Measurements from ENCODE around the gene ATG16L1.

Gene ATG16L1

DNA sequence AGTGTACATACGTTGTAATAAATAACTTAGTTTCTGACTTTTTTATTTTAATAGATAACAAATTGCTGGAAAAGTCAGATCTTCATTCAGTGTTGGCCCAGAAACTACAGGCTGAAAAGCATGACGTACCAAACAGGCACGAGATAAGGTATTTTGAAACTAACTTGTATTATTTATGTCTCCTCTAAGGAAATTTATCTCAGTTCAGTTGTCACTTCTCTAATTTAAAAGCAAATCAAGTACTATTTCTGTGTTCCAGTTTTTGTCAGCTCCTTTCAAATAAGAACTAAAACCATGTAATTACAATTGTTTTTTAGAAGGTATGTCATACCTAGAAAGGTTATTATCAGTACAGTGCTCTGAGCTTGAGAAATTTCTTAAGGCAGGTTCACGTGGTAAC lies 4.6 kb downstream of the ATG16L1 start:
- no peak for TF ChIP-seq EZH2 (IDR thresholded peaks at IDR 0.05)
- TF ChIP-seq FOXP2 (optimal IDR thresholded peaks at IDR 0.05; ENCODE audit: control extremely low read depth, extremely low read length, insufficient read depth): no peak
- no peak for TF ChIP-seq POLR2AphosphoS5 (IDR thresholded peaks at IDR 0.05; ENCODE audit: borderline replicate concordance, low read depth, low read length)
- Histone ChIP-seq H3K36me3 (ENCODE audit: insufficient read depth, low read length) (peaks cover 70% of the 10 kb centered on the region), H3K4me3 (no peak overlapping the region), H3K9ac (ENCODE audit: insufficient read length) (peak overlapping the region; percentile 46), H3K27ac (no peak overlapping the region), H3K9me3 (ENCODE audit: low read depth, low read length) (no peaks in the 10 kb centered on the region)
- no peak for DNase-seq (ENCODE audit: low read depth, low spot score)

DNA sequence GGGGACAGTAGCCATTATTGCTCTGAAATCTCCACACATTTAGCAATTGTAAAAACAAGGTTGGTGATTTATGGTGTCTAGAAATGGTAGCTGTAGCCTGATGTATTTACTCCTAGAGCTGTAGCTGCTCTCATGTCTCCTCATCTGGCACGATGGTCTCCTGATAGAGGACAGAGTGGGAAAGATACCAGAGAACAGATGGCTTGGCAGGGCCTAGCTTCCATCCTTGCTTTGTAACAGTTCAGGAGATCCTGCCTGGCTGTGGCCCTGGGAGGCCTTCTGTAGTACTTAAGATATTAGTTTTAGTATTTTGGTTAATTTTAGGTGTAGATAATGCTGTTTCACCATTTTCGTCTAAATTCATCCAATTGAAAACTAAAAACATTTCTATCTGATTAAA lies 6.7 kb downstream of the ATG16L1 start:
- Histone ChIP-seq H3K9ac (ENCODE audit: insufficient read length) (no peak overlapping the region), H3K4me3 (no peak overlapping the region), H3K36me3 (ENCODE audit: insufficient read depth, low read length) (peaks cover 91% of the 10 kb centered on the region), H3K27ac (no peak overlapping the region), H3K9me3 (ENCODE audit: low read depth, low read length) (no peaks in the 10 kb centered on the region)
- no peak for DNase-seq (ENCODE audit: low read depth, low spot score)
- TF ChIP-seq POLR2AphosphoS5 (IDR thresholded peaks at IDR 0.05; ENCODE audit: borderline replicate concordance, low read depth, low read length) (no peak), FOXP2 (optimal IDR thresholded peaks at IDR 0.05; ENCODE audit: control extremely low read depth, extremely low read length, insufficient read depth) (no peak)

DNA sequence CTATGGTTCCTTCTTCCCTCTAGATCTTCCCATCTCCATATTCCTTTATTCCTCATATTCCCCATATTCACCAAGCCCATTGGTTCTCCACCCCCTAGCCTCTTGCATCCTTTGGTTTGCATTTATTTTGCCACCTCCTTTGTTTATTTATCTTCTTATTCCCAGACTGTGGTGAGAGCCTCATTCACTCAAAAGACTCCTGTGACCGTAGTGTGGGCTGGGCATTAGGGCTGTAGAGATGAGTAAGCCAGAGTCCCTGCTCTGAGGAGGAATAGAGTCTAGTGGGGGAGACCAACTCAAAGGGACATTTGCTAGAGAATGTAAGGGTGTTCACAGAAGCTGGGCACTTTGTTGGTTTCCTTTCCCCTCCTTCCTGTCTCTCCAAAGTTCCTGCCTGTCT lies 8.3 kb downstream of the ATG16L1 start:
- Histone ChIP-seq H3K9me3 (ENCODE audit: low read depth, low read length) (no peaks in the 10 kb centered on the region), H3K9ac (ENCODE audit: insufficient read length) (no peak overlapping the region), H3K27ac (no peak overlapping the region), H3K4me3 (no peak overlapping the region), H3K36me3 (ENCODE audit: insufficient read depth, low read length) (peaks cover 95% of the 10 kb centered on the region)
- TF ChIP-seq FOXP2 (optimal IDR thresholded peaks at IDR 0.05; ENCODE audit: control extremely low read depth, extremely low read length, insufficient read depth): no peak
- TF ChIP-seq EZH2 (IDR thresholded peaks at IDR 0.05): no peak
- no peak for TF ChIP-seq POLR2AphosphoS5 (IDR thresholded peaks at IDR 0.05; ENCODE audit: borderline replicate concordance, low read depth, low read length)
- DNase-seq (ENCODE audit: low read depth, low spot score): no peak

DNA sequence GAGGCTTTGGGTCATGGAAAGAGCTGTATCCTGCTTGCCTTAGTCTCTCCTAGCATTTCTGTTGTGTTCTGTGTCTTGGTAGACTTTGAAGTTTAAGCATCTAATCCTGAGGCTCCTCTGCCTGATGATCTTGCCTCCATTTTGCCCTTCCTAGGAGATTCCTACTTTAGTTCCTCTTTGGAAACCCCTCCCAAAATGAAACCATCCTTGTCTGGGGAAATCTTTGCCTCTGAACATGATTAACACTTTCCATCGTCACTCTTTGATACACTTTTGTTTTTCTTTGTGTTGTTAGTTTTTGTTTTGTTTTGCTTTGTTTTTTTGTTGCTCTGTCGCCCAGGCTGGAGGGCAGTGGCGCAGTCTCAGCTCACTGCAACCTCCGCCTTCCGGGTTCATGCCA lies 9.2 kb downstream of the ATG16L1 start:
- H3K36me3 ChIP-seq (ENCODE audit: insufficient read depth, low read length): peaks cover 98% of the 10 kb centered on the region
- no peak overlapping the region for H3K27ac ChIP-seq
- no peaks in the 10 kb centered on the region for H3K9me3 ChIP-seq (ENCODE audit: low read depth, low read length)
- H3K9ac ChIP-seq (ENCODE audit: insufficient read length): no peak overlapping the region
- TF ChIP-seq EZH2 (IDR thresholded peaks at IDR 0.05) (no peak), FOXP2 (optimal IDR thresholded peaks at IDR 0.05; ENCODE audit: control extremely low read depth, extremely low read length, insufficient read depth) (no peak), POLR2AphosphoS5 (IDR thresholded peaks at IDR 0.05; ENCODE audit: borderline replicate concordance, low read depth, low read length) (no peak)
- H3K4me3 ChIP-seq: no peak overlapping the region
- DNase-seq (ENCODE audit: low read depth, low spot score): no peak

DNA sequence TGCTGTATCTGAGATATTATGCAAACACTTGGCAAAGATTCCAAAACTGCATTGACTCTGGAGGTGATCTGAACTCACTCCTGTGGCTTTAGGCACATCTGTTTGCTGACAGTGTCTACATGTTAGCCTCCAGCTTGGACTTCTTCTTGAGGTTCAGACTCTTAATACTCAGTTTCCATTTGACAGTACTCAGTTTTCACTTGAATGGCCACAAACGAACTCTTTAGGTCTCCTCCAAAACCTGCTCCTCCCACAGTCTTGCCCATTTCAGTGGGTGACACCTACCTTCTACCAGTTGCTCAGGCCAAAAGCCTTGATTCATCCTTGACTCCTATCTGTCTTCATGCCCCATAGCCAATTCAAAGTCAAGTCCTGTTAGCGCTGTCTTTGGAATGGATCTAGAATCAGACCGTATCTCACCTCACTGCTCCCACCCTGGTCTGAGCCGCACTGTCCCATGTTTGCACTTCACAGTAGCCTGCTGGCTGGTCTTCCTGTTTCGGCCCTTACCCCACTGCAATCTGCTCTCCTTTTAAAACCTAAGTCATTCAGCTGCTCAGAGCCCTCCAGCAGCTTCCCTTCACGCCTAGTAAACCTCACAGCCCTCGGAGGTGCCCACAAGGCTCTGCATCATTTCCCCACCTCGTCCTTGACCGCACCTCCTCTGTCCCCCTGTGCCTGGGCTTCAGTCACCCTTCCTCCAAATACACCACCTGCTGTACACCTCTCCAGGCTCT lies 10.5 kb downstream of the ATG16L1 start:
- H3K36me3 ChIP-seq (ENCODE audit: insufficient read depth, low read length): peaks cover 98% of the 10 kb centered on the region
- DNase-seq (ENCODE audit: low read depth, low spot score): no peak
- no peaks in the 10 kb centered on the region for H3K9me3 ChIP-seq (ENCODE audit: low read depth, low read length)
- TF ChIP-seq EZH2 (IDR thresholded peaks at IDR 0.05) (no peak), POLR2AphosphoS5 (IDR thresholded peaks at IDR 0.05; ENCODE audit: borderline replicate concordance, low read depth, low read length) (no peak), FOXP2 (optimal IDR thresholded peaks at IDR 0.05; ENCODE audit: control extremely low read depth, extremely low read length, insufficient read depth) (no peak)
- no peak overlapping the region for H3K4me3 ChIP-seq
- H3K27ac ChIP-seq: no peak overlapping the region
- H3K9ac ChIP-seq (ENCODE audit: insufficient read length): no peak overlapping the region

DNA sequence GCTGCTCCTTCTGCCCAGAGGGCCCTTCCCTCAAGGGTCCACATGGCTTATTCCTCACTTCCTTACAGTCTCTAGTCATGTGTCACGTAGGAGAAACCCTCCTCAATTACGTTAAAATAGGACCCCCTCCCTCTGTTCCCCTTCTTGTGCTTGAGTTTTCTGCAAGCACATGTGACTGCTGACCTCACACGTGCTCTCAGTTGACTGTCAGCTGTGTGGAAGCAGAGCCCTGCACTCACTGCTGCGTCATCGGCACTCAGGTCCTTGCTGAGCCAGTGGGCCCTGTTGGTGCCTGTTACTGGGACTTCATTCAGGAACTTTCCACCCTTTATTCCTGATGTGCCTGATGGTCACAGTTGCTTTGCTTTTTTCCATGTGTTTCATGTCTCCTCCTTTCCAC lies 11.1 kb downstream of the ATG16L1 start:
- H3K9ac ChIP-seq (ENCODE audit: insufficient read length): no peak overlapping the region
- TF ChIP-seq POLR2AphosphoS5 (IDR thresholded peaks at IDR 0.05; ENCODE audit: borderline replicate concordance, low read depth, low read length): no peak
- no peak for TF ChIP-seq EZH2 (IDR thresholded peaks at IDR 0.05)
- no peak for TF ChIP-seq FOXP2 (optimal IDR thresholded peaks at IDR 0.05; ENCODE audit: control extremely low read depth, extremely low read length, insufficient read depth)
- H3K27ac ChIP-seq: no peak overlapping the region
- H3K9me3 ChIP-seq (ENCODE audit: low read depth, low read length): no peaks in the 10 kb centered on the region
- no peak for DNase-seq (ENCODE audit: low read depth, low spot score)
- H3K4me3 ChIP-seq: no peak overlapping the region
- H3K36me3 ChIP-seq (ENCODE audit: insufficient read depth, low read length): peaks cover 98% of the 10 kb centered on the region

DNA sequence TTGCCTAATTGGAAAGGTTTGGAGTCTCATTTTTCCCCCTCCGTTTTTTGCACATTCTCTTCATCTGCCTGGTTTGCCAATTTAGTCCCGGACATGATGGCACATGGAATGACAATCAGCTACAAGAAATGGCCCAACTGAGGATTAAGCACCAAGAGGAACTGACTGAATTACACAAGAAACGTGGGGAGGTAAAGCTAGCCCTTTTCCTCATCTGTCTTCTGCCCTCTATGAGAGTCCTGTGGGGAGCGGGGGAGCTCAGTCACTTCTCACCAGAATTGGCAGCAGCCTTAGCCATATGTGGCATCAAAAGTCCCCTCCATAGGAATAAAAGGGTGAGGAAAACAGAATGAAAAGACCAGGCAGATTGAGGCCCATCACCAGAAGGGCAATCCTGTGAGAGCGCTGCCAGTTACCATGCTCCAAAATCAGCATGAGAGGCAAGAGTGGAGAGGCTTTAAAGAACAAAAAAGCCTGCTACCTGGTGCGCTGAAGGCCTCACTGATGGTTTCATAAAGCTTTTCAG lies 11.6 kb downstream of the ATG16L1 start:
- H3K27ac ChIP-seq: no peak overlapping the region
- no peak for TF ChIP-seq EZH2 (IDR thresholded peaks at IDR 0.05)
- TF ChIP-seq FOXP2 (optimal IDR thresholded peaks at IDR 0.05; ENCODE audit: control extremely low read depth, extremely low read length, insufficient read depth): no peak
- no peak for TF ChIP-seq POLR2AphosphoS5 (IDR thresholded peaks at IDR 0.05; ENCODE audit: borderline replicate concordance, low read depth, low read length)
- H3K36me3 ChIP-seq (ENCODE audit: insufficient read depth, low read length): peaks cover 100% of the 10 kb centered on the region
- no peak overlapping the region for H3K4me3 ChIP-seq
- no peak overlapping the region for H3K9ac ChIP-seq (ENCODE audit: insufficient read length)
- H3K9me3 ChIP-seq (ENCODE audit: low read depth, low read length): no peaks in the 10 kb centered on the region
- no peak for DNase-seq (ENCODE audit: low read depth, low spot score)

DNA sequence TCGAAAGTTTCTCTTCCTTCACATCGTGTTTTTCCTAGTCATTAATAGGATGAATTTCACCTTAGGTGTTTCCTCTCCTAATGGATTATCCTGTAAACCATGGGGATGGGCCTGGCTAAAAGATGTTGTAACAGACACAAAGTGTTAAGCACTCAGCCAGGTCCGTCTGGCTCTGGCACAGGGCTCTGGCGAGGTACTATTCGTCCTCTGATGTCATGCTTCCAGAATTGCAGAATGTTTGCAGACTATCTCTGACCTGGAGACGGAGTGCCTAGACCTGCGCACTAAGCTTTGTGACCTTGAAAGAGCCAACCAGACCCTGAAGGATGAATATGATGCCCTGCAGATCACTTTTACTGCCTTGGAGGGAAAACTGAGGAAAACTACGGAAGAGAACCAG lies 13.2 kb downstream of the ATG16L1 start:
- no peak for DNase-seq (ENCODE audit: low read depth, low spot score)
- TF ChIP-seq EZH2 (IDR thresholded peaks at IDR 0.05): no peak
- H3K4me3 ChIP-seq: no peak overlapping the region
- no peak overlapping the region for H3K27ac ChIP-seq
- no peak overlapping the region for H3K9ac ChIP-seq (ENCODE audit: insufficient read length)
- no peaks in the 10 kb centered on the region for H3K9me3 ChIP-seq (ENCODE audit: low read depth, low read length)
- H3K36me3 ChIP-seq (ENCODE audit: insufficient read depth, low read length): peaks cover 100% of the 10 kb centered on the region

DNA sequence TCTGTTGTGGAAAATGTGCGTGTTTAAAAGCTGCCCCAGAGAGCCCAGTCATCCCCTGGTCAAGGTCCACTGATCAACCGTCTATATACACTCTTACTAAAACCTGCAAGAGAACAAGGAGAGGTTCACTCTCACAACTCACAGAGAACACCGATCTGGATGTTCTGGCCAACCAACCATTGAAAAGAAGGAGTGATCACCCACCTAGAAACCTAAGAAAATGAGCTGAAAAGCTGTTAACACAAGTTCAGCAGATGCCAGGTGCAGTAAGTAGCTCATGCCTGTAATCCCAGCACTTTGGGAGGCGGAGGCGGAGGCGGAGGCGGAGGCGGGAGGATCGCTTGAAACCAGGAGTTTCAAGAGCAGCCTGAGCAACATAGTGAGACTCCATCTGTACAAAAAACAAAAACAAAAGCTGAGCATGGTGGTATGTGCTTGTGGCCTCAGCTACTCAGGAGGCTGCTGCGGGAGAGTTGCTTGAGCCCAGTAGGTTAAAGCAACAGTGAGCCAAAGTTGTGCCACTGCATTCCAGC lies 14.5 kb downstream of the ATG16L1 start:
- TF ChIP-seq POLR2AphosphoS5 (IDR thresholded peaks at IDR 0.05; ENCODE audit: borderline replicate concordance, low read depth, low read length): no peak
- no peak for TF ChIP-seq FOXP2 (optimal IDR thresholded peaks at IDR 0.05; ENCODE audit: control extremely low read depth, extremely low read length, insufficient read depth)
- no peak for TF ChIP-seq EZH2 (IDR thresholded peaks at IDR 0.05)
- no peaks in the 10 kb centered on the region for H3K9me3 ChIP-seq (ENCODE audit: low read depth, low read length)
- no peak overlapping the region for H3K27ac ChIP-seq
- no peak overlapping the region for H3K4me3 ChIP-seq
- H3K9ac ChIP-seq (ENCODE audit: insufficient read length): no peak overlapping the region
- DNase-seq (ENCODE audit: low read depth, low spot score): no peak
- H3K36me3 ChIP-seq (ENCODE audit: insufficient read depth, low read length): peaks cover 100% of the 10 kb centered on the region

Data from SK-N-MC (cell line).